Activated CD8-positive, alpha-beta T cell treated with anti-CD3 and anti-CD28 coated beads, Interleukin-2, amount 10 ng/mL, durations not matched to agents 7 days and 5 days (primary cell): ENCODE measurements around the gene UBE2D1. TPM values are rescaled to one million over a fixed set of nuclear protein-coding genes. Genes with fewer than 3 reads are reported as not detected.

Source experiments
- ATAC-seq: fragments of 150-1000 bp; cut with Tn5 transposase; one replicate; pipeline ENCODE4 v1.10.0; 2021; ENCODE audit warnings: moderate library complexity
- CTCF ChIA-PET: fragments of 350-600 bp; sonication (Branson Sonifier 250); formaldehyde crosslinking; loops from one replicate; lab custom pipeline; 2021; ENCODE audit warnings: antibody characterized with exemption; lab: Charles Lee
- POLR2A ChIA-PET: fragments of 350-600 bp; sonication (Branson Sonifier 250); formaldehyde crosslinking; loops from one replicate; lab custom pipeline; 2021; ENCODE audit warnings: antibody characterized with exemption; lab: Charles Lee
- DNase-seq: peaks from one replicate; pipeline ENCODE4 v3.0.0-alpha.2; 2020
- H3K27ac Mint-ChIP-seq: one replicate; pipeline ENCODE4 v1.8.0; 2021; ENCODE audit warnings: mild to moderate bottlenecking, mixed read lengths
- H3K27me3 Mint-ChIP-seq: one replicate; pipeline ENCODE4 v1.8.0; 2021; ENCODE audit warnings: low read depth, mixed read lengths
- H3K36me3 Mint-ChIP-seq: one replicate; pipeline ENCODE4 v1.8.0; 2021; ENCODE audit warnings: low read depth, mixed read lengths
- H3K4me1 Mint-ChIP-seq: one replicate; pipeline ENCODE4 v1.8.0; 2021; ENCODE audit warnings: low read depth, mixed read lengths
- H3K4me3 Mint-ChIP-seq: one replicate; pipeline ENCODE4 v1.8.0; 2021; ENCODE audit warnings: mild to moderate bottlenecking, mixed read lengths
- H3K9me3 Mint-ChIP-seq: one replicate; pipeline ENCODE4 v1.8.0; 2022; ENCODE audit warnings: mixed read lengths; ENCODE audit not compliant: insufficient read depth
- total RNA-seq, 2 experiments: library from RNA; stranded (reverse); gene quantifications; one replicate each; pipeline ENCODE4 v1.2.3, GENCODE V29; 2021

UBE2D1 gene
- total RNA-seq, 2 experiments from 2014 or later = 12.2 to 12.3 TPM

DNA sequence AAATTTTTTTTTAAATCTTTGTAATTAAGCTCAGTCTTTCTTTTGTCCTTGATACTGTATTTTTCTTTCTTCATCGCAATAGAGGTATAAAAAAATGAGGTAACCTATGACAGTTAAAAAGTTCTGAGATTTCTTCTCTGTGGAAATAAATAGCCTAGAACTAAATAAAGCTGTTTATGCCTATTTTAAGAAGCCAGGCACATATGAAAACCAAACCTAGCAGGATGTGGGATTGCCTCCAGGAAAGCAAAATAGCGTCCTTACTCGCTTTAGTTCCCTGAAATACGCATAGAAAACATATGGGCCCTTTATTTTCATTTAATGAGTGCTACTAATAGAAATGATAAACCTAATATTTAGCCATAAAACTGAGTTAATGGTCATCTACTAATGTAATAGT is 6.6 kb downstream of the UBE2D1 start:
- POLR2A ChIA-PET = no interaction called here
- ATAC-seq = no peak
- H3K4me3 Mint-ChIP-seq = no peak overlapping the region
- DNase-seq = no peak
- H3K27ac Mint-ChIP-seq = no peak overlapping the region
- no peaks in the 10 kb centered on the region for H3K27me3 Mint-ChIP-seq
- H3K36me3 Mint-ChIP-seq = peaks cover 10% of the 10 kb centered on the region
- no peaks in the 10 kb centered on the region for H3K9me3 Mint-ChIP-seq
- CTCF ChIA-PET = no interaction called here
- peaks cover 28% of the 10 kb centered on the region for H3K4me1 Mint-ChIP-seq

GRCh38 chr10:58341947-58342346 is 7.1 kb downstream of the UBE2D1 start:
- Mint-ChIP-seq H3K4me3 (no peak overlapping the region), H3K4me1 (peaks cover 24% of the 10 kb centered on the region), H3K9me3 (no peaks in the 10 kb centered on the region), H3K36me3 (peaks cover 10% of the 10 kb centered on the region), H3K27me3 (no peaks in the 10 kb centered on the region), H3K27ac (no peak overlapping the region)
- ChIA-PET POLR2A (no interaction called here), CTCF (no interaction called here)
- ATAC-seq (no peak), DNase-seq (no peak)

GRCh38 chr10:58347967-58348366 is 13.2 kb downstream of the UBE2D1 start:
- no peaks in the 10 kb centered on the region for H3K27me3 Mint-ChIP-seq
- H3K4me3 Mint-ChIP-seq = no peak overlapping the region
- no peak overlapping the region for H3K27ac Mint-ChIP-seq
- no peak for ATAC-seq
- DNase-seq = no peak
- peaks cover 5% of the 10 kb centered on the region for H3K36me3 Mint-ChIP-seq
- H3K4me1 Mint-ChIP-seq = no peaks in the 10 kb centered on the region
- ChIA-PET POLR2A (no interaction called here), CTCF (interaction anchor here (0.7 to 0.8 kb wide), 2 partner anchors 48 to 181 kb away, joined by 3 read pairs; no protein-coding TSS in a partner anchor)
- no peaks in the 10 kb centered on the region for H3K9me3 Mint-ChIP-seq

- no peaks in the 10 kb centered on the region for H3K4me1 Mint-ChIP-seq
- DNase-seq (no peak), ATAC-seq (no peak)
- peaks cover 5% of the 10 kb centered on the region for H3K36me3 Mint-ChIP-seq
- no peak overlapping the region for H3K4me3 Mint-ChIP-seq
- ChIA-PET CTCF (no interaction called here), POLR2A (no interaction called here)
- no peaks in the 10 kb centered on the region for H3K27me3 Mint-ChIP-seq
- no peak overlapping the region for H3K27ac Mint-ChIP-seq
- H3K9me3 Mint-ChIP-seq = no peaks in the 10 kb centered on the region
Measured at GRCh38 chr10:58348571-58349033, 13.8 kb downstream of the UBE2D1 start.

GRCh38 chr10:58350023-58350422 is 15.2 kb downstream of the UBE2D1 start:
- ChIA-PET CTCF (interaction anchor here (1.3 to 1.5 kb wide), 2 partner anchors 35 to 59 kb away, joined by 3 to 5 read pairs; partner anchors contain the start of gene TFAM), POLR2A (no interaction called here)
- H3K4me1 Mint-ChIP-seq = no peaks in the 10 kb centered on the region
- H3K27ac Mint-ChIP-seq = no peak overlapping the region
- DNase-seq = no peak
- H3K4me3 Mint-ChIP-seq = no peak overlapping the region
- no peaks in the 10 kb centered on the region for H3K9me3 Mint-ChIP-seq
- no peak for ATAC-seq
- H3K36me3 Mint-ChIP-seq = peaks cover 5% of the 10 kb centered on the region
- H3K27me3 Mint-ChIP-seq = no peaks in the 10 kb centered on the region

DNA sequence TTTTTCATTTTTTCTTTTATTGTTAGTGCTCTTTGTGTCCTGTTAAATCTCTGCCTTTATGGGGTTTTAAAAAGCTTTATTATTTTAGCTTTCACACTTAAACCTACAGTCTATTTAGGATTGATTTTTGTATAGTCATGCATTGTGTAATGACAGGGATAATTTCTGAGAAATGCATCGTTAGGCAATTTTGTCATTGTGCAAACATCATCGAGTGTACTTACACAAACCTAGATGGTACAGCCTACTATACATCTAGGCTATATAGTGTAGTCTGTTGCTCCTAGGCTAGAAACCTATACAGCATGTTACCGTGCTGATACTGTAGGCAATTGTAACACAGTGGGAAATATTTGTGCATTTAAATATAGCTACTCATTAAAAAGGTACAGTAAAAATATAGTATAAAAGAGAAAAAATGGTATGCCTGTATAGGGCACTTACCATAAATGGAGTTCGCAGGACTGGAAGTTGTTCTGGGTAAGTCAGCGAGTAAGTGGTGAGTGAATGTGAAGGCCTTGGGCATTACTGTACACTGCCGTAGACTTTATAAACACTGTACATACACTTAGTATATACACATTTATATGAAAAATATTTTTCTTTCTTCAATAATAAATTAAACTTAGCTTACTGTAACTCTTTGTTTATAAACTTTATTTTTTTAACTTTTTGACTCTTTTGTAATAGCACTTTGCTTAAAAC is 16.0 kb downstream of the UBE2D1 start:
- Mint-ChIP-seq H3K4me1 (no peaks in the 10 kb centered on the region), H3K9me3 (no peaks in the 10 kb centered on the region), H3K27ac (no peak overlapping the region), H3K27me3 (no peaks in the 10 kb centered on the region), H3K36me3 (peaks cover 2% of the 10 kb centered on the region), H3K4me3 (no peak overlapping the region)
- POLR2A ChIA-PET = no interaction called here
- DNase-seq (no peak), ATAC-seq (no peak)
- CTCF ChIA-PET = interaction anchor here (1.5 kb wide), 1 partner anchor 60 kb away, joined by 3 read pairs; no protein-coding TSS in a partner anchor

GRCh38 chr10:58351616-58352578 is 17.1 kb downstream of the UBE2D1 start:
- ChIA-PET CTCF (no interaction called here), POLR2A (interaction anchor here (0.7 kb wide), 1 partner anchor 183 kb away, joined by 4 read pairs; no protein-coding TSS in a partner anchor)
- Mint-ChIP-seq H3K4me3 (no peak overlapping the region), H3K27me3 (no peaks in the 10 kb centered on the region), H3K4me1 (no peaks in the 10 kb centered on the region), H3K9me3 (no peaks in the 10 kb centered on the region), H3K27ac (no peak overlapping the region), H3K36me3 (peaks cover 2% of the 10 kb centered on the region)
- no peak for DNase-seq
- ATAC-seq = no peak

DNA sequence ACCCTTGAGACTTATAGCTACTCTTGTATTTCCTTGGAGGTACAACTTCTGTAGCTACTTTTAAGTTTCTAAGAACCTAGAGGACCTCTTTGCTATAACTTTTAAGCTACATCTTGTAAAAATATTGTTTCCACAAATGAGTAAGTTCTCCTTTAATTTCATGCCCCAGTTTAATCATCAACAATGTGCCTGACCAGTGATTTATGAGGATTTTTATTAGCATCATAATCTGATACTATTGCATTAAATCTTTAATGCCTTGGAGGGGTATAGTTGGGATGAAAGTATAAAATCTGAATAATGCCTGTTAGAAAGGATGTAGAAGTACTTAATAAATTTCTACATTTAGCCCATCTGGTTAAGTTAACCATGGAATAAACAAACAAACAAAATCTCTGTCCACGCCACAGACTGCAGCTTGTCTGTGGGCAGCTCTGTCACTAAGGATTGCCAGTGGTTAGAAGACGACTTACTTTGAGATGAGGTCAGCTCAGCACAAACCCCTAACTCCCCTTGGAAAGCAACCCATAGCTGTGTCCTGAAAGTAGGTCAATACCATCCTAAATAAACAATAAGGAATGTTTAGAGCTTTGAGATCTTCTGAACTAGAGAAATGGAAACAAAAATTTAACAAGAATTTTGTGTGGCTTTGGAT is 18.3 kb downstream of the UBE2D1 start:
- H3K9me3 Mint-ChIP-seq = no peaks in the 10 kb centered on the region
- no peaks in the 10 kb centered on the region for H3K36me3 Mint-ChIP-seq
- DNase-seq = no peak
- no peak overlapping the region for H3K4me3 Mint-ChIP-seq
- POLR2A ChIA-PET = no interaction called here
- H3K27ac Mint-ChIP-seq = no peak overlapping the region
- H3K4me1 Mint-ChIP-seq = no peaks in the 10 kb centered on the region
- no peaks in the 10 kb centered on the region for H3K27me3 Mint-ChIP-seq
- no peak for ATAC-seq
- CTCF ChIA-PET = interaction anchor here (1.2 kb wide), 1 partner anchor 32 kb away, joined by 4 read pairs; the partner anchor contains the start of gene TFAM

DNA sequence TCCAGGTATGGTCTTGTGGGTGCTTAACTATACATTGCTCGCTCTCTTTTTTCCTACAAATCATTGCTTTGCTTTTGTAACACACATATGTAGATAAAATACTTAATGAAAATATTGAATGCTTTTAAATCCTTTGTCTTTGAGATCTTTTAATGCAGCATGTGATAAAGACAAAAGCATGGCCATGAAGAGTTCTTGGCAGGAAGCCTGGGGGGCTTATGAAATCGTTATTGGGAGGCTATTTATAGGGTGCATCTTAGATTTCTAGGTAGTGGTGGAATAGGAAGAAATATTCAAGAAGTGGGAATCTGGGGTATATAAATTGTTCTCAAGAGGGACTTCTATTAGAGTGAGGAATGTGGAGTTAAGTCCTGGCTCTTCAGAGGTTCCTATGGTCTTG is 21.9 kb downstream of the UBE2D1 start:
- no peak for ATAC-seq
- Mint-ChIP-seq H3K36me3 (peaks cover 3% of the 10 kb centered on the region), H3K4me1 (peaks cover 16% of the 10 kb centered on the region), H3K27ac (no peak overlapping the region), H3K27me3 (no peaks in the 10 kb centered on the region), H3K9me3 (no peaks in the 10 kb centered on the region), H3K4me3 (no peak overlapping the region)
- ChIA-PET POLR2A (no interaction called here), CTCF (no interaction called here)
- no peak for DNase-seq

DNA sequence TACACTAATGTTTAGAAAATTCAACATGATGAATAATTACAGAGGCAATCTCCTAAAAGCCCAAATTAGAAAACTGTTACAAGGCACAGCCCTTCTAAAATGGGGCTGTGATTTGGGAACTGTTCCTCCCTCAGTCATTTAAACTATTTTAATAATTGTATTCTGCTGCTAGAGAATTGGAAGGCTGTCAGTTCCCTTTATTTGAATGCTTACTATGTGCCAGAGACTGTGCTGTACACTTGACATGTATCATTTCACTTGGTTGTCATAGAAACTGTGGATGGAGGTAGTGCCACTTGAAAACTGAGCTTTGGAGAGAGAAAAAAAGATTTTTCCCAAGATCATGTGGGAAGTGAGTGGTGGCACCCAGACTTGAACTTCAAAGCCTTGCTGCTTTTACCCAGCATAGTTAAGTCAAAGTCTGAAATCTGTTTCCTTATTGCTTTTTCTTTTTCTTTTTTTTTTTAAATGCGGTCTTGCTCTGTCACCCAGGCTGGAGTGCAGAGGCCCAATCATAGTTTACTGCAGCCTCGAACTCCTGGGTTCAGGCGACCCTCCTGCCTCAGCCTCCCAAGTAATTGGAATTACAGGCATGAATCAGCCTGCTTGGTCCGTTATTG is 23.6 kb downstream of the UBE2D1 start:
- ChIA-PET POLR2A (no interaction called here), CTCF (no interaction called here)
- no peak overlapping the region for H3K27ac Mint-ChIP-seq

GRCh38 chr10:58358947-58359346 is 24.1 kb downstream of the UBE2D1 start:
- CTCF ChIA-PET = no interaction called here
- Mint-ChIP-seq H3K4me3 (no peak overlapping the region), H3K27me3 (no peaks in the 10 kb centered on the region), H3K36me3 (peaks cover 5% of the 10 kb centered on the region), H3K4me1 (peaks cover 16% of the 10 kb centered on the region), H3K9me3 (no peaks in the 10 kb centered on the region), H3K27ac (no peak overlapping the region)
- ATAC-seq (no peak), DNase-seq (no peak)
- POLR2A ChIA-PET = no interaction called here

More for the DNA sequence above, 23.6 kb downstream of the UBE2D1 start:
- Mint-ChIP-seq H3K4me1 (peaks cover 16% of the 10 kb centered on the region), H3K27me3 (no peaks in the 10 kb centered on the region), H3K9me3 (no peaks in the 10 kb centered on the region), H3K36me3 (peaks cover 3% of the 10 kb centered on the region), H3K4me3 (no peak overlapping the region)
- ATAC-seq (no peak), DNase-seq (no peak)
